IMR-90 (cell line): ENCODE results near the gene GJD2. TPM values are rescaled to one million over a fixed set of nuclear protein-coding genes. Genes with fewer than 3 reads are reported as not detected.

Experiments used
- ATAC-seq: fragments of 200-7000 bp; cut with Tn5 transposase; 2 replicates; pipeline ENCODE4 v1.9.1; 2020; ENCODE audit warnings: low read depth, mild to moderate bottlenecking, moderate library complexity
- BruUV-seq: library from RNA; stranded (reverse); fragments of 400-500 nt; replicated peaks from 2 replicates; lab custom pipeline; 2021; lab: Mats Ljungman, UMichigan
- CTCF ChIA-PET: fragments of 300-600 bp; formaldehyde crosslinking; extraction: SDS; loops from one replicate; lab custom pipeline; 2021; ENCODE audit warnings: antibody characterized with exemption; lab: Yijun Ruan, JAX
- POLR2A ChIA-PET: fragments of 300-600 bp; sonication (Branson Sonifier 250); formaldehyde crosslinking; loops from one replicate; lab custom pipeline; 2022; ENCODE audit warnings: antibody characterized with exemption; ENCODE audit not compliant: unreplicated experiment; lab: Charles Lee
- DNase-seq: peaks from one replicate; pipeline ENCODE4 v3.0.0; 2013
- H2AFZ ChIP-seq: replicated peaks from 2 replicates; pipeline ENCODE3; 2013; ENCODE audit warnings: low read length, mild to moderate bottlenecking; ENCODE audit not compliant: poor library complexity
- H2AK5ac ChIP-seq: 2 replicates; pipeline ENCODE4 v1.6.1; 2013; ENCODE audit warnings: low read depth, low read length, inconsistent platforms
- H2AK9ac ChIP-seq: replicated peaks from 2 replicates; pipeline ENCODE3; 2013; ENCODE audit warnings: mild to moderate bottlenecking, low read depth, low read length, moderate library complexity; ENCODE audit not compliant: poor library complexity
- H2BK120ac ChIP-seq: 2 replicates; pipeline ENCODE4 v1.6.1; 2013; ENCODE audit warnings: low read depth, low read length, inconsistent platforms
- H2BK15ac ChIP-seq: 3 replicates; pipeline ENCODE4 v1.6.1; 2013; ENCODE audit warnings: low read depth, low read length, inconsistent platforms
- H2BK20ac ChIP-seq: 2 replicates; pipeline ENCODE4 v1.6.1; 2013; ENCODE audit warnings: low read depth, mild to moderate bottlenecking, inconsistent platforms, low read length, moderate library complexity
- H2BK5ac ChIP-seq: 2 replicates; pipeline ENCODE4 v1.6.1; 2013; ENCODE audit warnings: mild to moderate bottlenecking, low read depth, low read length, inconsistent platforms; ENCODE audit not compliant: poor library complexity, severe bottlenecking
- H3K14ac ChIP-seq: replicated peaks from 2 replicates; pipeline ENCODE4 v1.6.1; 2013; ENCODE audit warnings: low read depth, low read length, inconsistent platforms
- H3K18ac ChIP-seq: 2 replicates; pipeline ENCODE4 v1.6.1; 2013; ENCODE audit warnings: low read depth, low read length, control low read depth
- H3K23ac ChIP-seq: 2 replicates; pipeline ENCODE4 v1.6.1; 2013; ENCODE audit warnings: low read depth, low read length, inconsistent platforms
- H3K27ac ChIP-seq: 2 replicates; pipeline ENCODE4 v1.5.1; 2013; ENCODE audit warnings: mild to moderate bottlenecking, control low read depth, low read length; ENCODE audit not compliant: insufficient read depth
- H3K27me3 ChIP-seq: 2 replicates; pipeline ENCODE4 v1.6.1; 2013; ENCODE audit warnings: low read length; ENCODE audit not compliant: control insufficient read depth, insufficient read depth
- H3K36me3 ChIP-seq: 2 replicates; pipeline ENCODE4 v1.6.1; 2013; ENCODE audit warnings: low read length, mixed read lengths; ENCODE audit not compliant: control insufficient read depth, insufficient read depth
- H3K4ac ChIP-seq: 2 replicates; pipeline ENCODE4 v1.6.1; 2013; ENCODE audit warnings: low read depth, low read length, inconsistent platforms
- H3K4me1 ChIP-seq: 2 replicates; pipeline ENCODE4 v1.6.1; 2013; ENCODE audit warnings: low read length, mixed read lengths; ENCODE audit not compliant: control insufficient read depth, insufficient read depth
- H3K4me2 ChIP-seq: 2 replicates; pipeline ENCODE4 v1.6.1; 2013; ENCODE audit warnings: low read depth, mild to moderate bottlenecking, control low read depth, low read length, moderate library complexity
- H3K4me3 ChIP-seq: 2 replicates; pipeline ENCODE4 v1.5.1; 2013; ENCODE audit warnings: low read depth, mild to moderate bottlenecking, control low read depth, low read length, moderate library complexity; ENCODE audit not compliant: insufficient read depth
- H3K56ac ChIP-seq: 2 replicates; pipeline ENCODE4 v1.6.1; 2013; ENCODE audit warnings: low read length, inconsistent platforms; ENCODE audit not compliant: insufficient read depth; ENCODE audit errors: extremely low read depth
- H3K79me1 ChIP-seq, 2 experiments: 2 replicates each; pipeline ENCODE4 v1.6.1; 2013; ENCODE audit warnings: low read length in 2 of 2, inconsistent platforms in 1 of 2, low read depth in 1 of 2
- H3K9ac ChIP-seq: 2 replicates; pipeline ENCODE4 v1.6.1; 2013; ENCODE audit warnings: low read depth, low read length, control low read depth
- H3K9me1 ChIP-seq: 2 replicates; pipeline ENCODE4 v1.6.1; 2013; ENCODE audit warnings: low read length, inconsistent platforms; ENCODE audit not compliant: insufficient read depth
- H3K9me3 ChIP-seq: 2 replicates; pipeline ENCODE4 v1.6.1; 2013; ENCODE audit warnings: low read length; ENCODE audit not compliant: control insufficient read depth, insufficient read depth
- H4K20me1 ChIP-seq: 2 replicates; pipeline ENCODE4 v1.6.1; 2013; ENCODE audit warnings: low read length, inconsistent platforms; ENCODE audit not compliant: insufficient read depth
- H4K5ac ChIP-seq: 2 replicates; pipeline ENCODE4 v1.6.1; 2013; ENCODE audit warnings: mild to moderate bottlenecking, low read depth, low read length, control low read depth
- H4K8ac ChIP-seq, 2 experiments: 2 replicates each; pipeline ENCODE4 v1.6.1; 2013; ENCODE audit warnings: low read depth in 2 of 2, low read length in 2 of 2, control low read depth in 1 of 2, inconsistent platforms in 1 of 2
- H4K91ac ChIP-seq: 2 replicates; pipeline ENCODE4 v1.6.1; 2013; ENCODE audit warnings: low read depth, low read length, inconsistent platforms; ENCODE audit not compliant: insufficient read depth
- CTCF ChIP-seq: conservative IDR thresholded peaks from 2 replicates; pipeline ENCODE4 v1.5.1; 2012; ENCODE audit warnings: mild to moderate bottlenecking, low read depth, low read length, improper control_type of control experiment
- WGBS, 2 experiments: methylation state at CpG; one replicate each; pipeline versions ENCODE4 v1.1.5 to v1.1.7; 2013; ENCODE audit warnings: missing lambda C conversion rate in 2 of 2; ENCODE audit not compliant: insufficient read length in 1 of 2; ENCODE audit errors: extremely low coverage in 2 of 2; 5-methylcytosine and 5-hydroxymethylcytosine counted together
- dilution Hi-C: fragments of 300-500 bp; cut with HindIII; formaldehyde crosslinking; loops from one replicate; pipeline ENCODE4 v1.14.3; 2018; ENCODE audit warnings: low sequenced_read_pairs; ENCODE audit not compliant: unreplicated experiment
- in situ Hi-C: fragments of 300-500 bp; cut with MboI; formaldehyde crosslinking; loops from 3 replicates; pipeline ENCODE4 v1.14.3; 2019; ENCODE audit warnings: low sequenced_read_pairs, inconsistent platforms, mixed read lengths
- intact Hi-C: fragments of 100-400 bp; cut with micrococcal nuclease; formaldehyde crosslinking; loops from 2 replicates; pipeline ENCODE4 v1.10.0; 2022
- polyA plus RNA-seq, 3 experiments: library from polyadenylated mRNA; depleted of rRNA; stranded (reverse); fragments of >200 nt; gene quantifications; 2 replicates each; pipeline ENCODE4 v1.2.3, GENCODE V29; 2012; ENCODE audit warnings: low replicate concordance in 1 of 3
- total RNA-seq: library from RNA; depleted of rRNA; stranded (reverse); fragments of >200 nt; gene quantifications from 2 replicates; pipeline ENCODE4 v1.2.3, GENCODE V29; 2012

The GJD2 gene
- total and polyA plus RNA-seq, 2 of the 4 experiments (the other 2 are of a cell fraction): not detected

GRCh38 chr15:34794590-34795206, 39.9 kb upstream of the GJD2 start:
- Histone ChIP-seq H3K27ac (no peak overlapping the region), H2BK120ac (peak overlapping the region; percentile 59; the same call in 1 of the 2 replicates), H2BK5ac (no peak overlapping the region), H4K91ac (peak overlapping the region; percentile 47; the same call in 1 of the 2 replicates), H2BK20ac (no peak overlapping the region), H3K9ac (0 out of 2 replicates have a peak overlapping the region, but pooled peaks have one; percentile 27), H3K4ac (peak overlapping the region; percentile 66), H2AFZ (peak overlapping the region; percentile 78), H3K9me1 (no peaks in the 10 kb centered on the region), H3K79me1 (no peaks in the 10 kb centered on the region), H3K4me3 (no peak overlapping the region), H4K20me1 (no peaks in the 10 kb centered on the region), H3K9me3 (no peaks in the 10 kb centered on the region), H3K4me2 (peak overlapping the region; percentile 73; the same call in 1 of the 2 replicates), H3K14ac (no peak overlapping the region), H4K5ac (no peak overlapping the region), H3K27me3 (peaks cover 1% of the 10 kb centered on the region; the same call in 1 of the 2 replicates), H2AK9ac (peak overlapping the region; percentile 89), H3K23ac (no peak overlapping the region), H3K56ac (no peak overlapping the region), H3K18ac (no peak overlapping the region), H2BK15ac (no peak overlapping the region), H3K4me1 (peaks cover 8% of the 10 kb centered on the region), H4K8ac (0 out of 4 replicates have a peak overlapping the region, but pooled peaks of 1 of the 2 experiments have one; percentile 15), H3K36me3 (no peaks in the 10 kb centered on the region), H2AK5ac (peak overlapping the region; percentile 37; the same call in 1 of the 2 replicates)
- ChIA-PET POLR2A (no interaction called here), CTCF (interaction anchor here (0.6 to 1.1 kb wide), 2 partner anchors 122 to 181 kb away, joined by 4 to 7 read pairs; no protein-coding TSS in a partner anchor)
- DNase-seq (no peak), ATAC-seq (no peak)
- dilution Hi-C loops: no loop called here
- 60% methylated on average over 20 of the region's 33 CpGs; no CpG with 5 or more reads in 1 of the 2 experiments for WGBS, 2 experiments
- in situ Hi-C loops: no loop called here
- BruUV-seq: no TSS peak
- intact Hi-C loops: loop anchor here (5.0 kb wide), 1 partner anchor 82 kb away; no protein-coding TSS in a partner anchor
- TF ChIP-seq CTCF: no peak
